AG04449 (cell line): ENCODE results near the gene DOCK1.

ENCODE experiments used
- CTCF ChIA-PET: fragments of 350-600 bp; formaldehyde crosslinking; extraction: SDS; loops from one replicate; lab custom pipeline; 2021; ENCODE audit warnings: antibody characterized with exemption; lab: Yijun Ruan, JAX
- POLR2A ChIA-PET: fragments of 400-600, 350-600 bp; formaldehyde crosslinking; extraction: SDS; loops from one replicate; lab custom pipeline; 2020; ENCODE audit warnings: antibody characterized with exemption, inconsistent platforms; lab: Yijun Ruan, JAX
- DNase-seq: peaks from one replicate; pipeline ENCODE4 v3.0.0-alpha.2; 2010; ENCODE audit warnings: low read depth, low spot score
- H3K4me3 ChIP-seq: 2 replicates; pipeline ENCODE4 v1.5.1; 2011; ENCODE audit warnings: low read depth, mild to moderate bottlenecking, control low read depth, low read length
- TF ChIP-seq, protein P1 (sequence below): IDR thresholded peaks from one replicate; pipeline ENCODE4 v1.5.1; 2011; ENCODE audit warnings: mild to moderate bottlenecking, moderate library complexity, low read length, control low read depth, inconsistent platforms; ENCODE audit not compliant: insufficient read depth; ENCODE audit errors: missing control alignments

The DOCK1 gene

DNA sequence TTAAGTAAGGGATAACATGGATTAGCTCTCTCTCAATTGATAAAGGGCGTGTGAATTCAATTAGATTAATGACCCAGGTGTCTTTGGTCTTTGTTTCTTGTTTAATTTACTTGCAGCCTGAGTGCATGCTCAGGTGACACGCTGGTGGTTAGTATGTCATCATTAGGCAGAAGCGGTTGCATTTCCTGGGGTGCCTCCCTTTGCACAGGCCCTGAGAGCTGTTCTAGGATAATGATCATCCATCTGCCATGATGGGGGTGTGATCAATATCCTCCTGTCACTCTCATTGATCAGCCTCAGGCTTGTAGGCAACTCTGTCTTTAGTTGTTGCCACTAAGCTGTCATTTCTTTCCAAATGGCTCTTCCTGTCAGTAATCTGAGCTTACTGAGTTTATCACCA, 544.3 kb downstream of the DOCK1 start:
- no peak overlapping the region for H3K4me3 ChIP-seq
- TF ChIP-seq, protein P1, sequence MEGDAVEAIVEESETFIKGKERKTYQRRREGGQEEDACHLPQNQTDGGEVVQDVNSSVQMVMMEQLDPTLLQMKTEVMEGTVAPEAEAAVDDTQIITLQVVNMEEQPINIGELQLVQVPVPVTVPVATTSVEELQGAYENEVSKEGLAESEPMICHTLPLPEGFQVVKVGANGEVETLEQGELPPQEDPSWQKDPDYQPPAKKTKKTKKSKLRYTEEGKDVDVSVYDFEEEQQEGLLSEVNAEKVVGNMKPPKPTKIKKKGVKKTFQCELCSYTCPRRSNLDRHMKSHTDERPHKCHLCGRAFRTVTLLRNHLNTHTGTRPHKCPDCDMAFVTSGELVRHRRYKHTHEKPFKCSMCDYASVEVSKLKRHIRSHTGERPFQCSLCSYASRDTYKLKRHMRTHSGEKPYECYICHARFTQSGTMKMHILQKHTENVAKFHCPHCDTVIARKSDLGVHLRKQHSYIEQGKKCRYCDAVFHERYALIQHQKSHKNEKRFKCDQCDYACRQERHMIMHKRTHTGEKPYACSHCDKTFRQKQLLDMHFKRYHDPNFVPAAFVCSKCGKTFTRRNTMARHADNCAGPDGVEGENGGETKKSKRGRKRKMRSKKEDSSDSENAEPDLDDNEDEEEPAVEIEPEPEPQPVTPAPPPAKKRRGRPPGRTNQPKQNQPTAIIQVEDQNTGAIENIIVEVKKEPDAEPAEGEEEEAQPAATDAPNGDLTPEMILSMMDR: no peak
- no peak for DNase-seq
- ChIA-PET CTCF (no interaction called here), POLR2A (no interaction called here)

DNA sequence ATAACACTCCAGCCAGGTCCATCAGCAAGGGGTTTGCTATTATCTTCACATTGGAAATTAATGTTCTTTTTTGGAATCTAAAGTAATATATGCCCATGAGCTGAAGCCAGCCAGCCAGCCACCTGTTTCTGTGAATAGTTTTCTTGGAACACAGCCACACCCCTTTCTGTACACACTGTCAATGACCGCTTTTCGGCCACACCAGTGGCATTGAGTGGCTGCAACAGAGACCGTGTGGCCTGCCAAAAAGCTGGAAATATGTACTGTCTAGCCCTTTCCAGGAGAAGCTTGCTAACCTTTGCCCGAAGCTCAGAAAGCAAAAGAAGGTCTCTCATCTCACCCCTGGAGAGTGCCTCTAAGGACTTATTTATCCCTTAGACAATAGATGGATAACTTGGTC, 545.4 kb downstream of the DOCK1 start:
- TF ChIP-seq, protein P1: no peak
- ChIA-PET POLR2A (no interaction called here), CTCF (no interaction called here)
- no peak for DNase-seq
- H3K4me3 ChIP-seq: no peak overlapping the region

DNA sequence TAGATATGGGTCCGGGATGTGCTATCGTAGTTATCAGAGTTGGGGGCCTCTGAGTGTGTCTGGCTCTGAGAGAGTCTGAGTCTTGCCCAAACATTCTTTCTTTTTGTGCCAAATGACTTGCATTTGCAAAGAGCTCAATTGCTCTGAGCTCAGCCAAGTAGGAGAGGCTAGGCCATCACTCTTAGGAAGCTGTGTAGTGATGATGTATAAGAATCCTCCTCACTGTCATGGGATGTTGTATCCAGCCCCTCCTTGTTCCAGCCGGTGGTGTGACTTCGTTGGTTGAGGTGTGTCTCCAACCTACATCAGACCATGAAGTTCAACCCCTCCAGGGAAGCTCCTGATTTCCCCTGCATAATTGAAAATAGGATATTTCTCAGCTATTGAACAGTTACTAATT, 546.4 kb downstream of the DOCK1 start:
- ChIA-PET POLR2A (no interaction called here), CTCF (no interaction called here)
- TF ChIP-seq, protein P1: no peak
- DNase-seq: no peak
- no peak overlapping the region for H3K4me3 ChIP-seq

DNA sequence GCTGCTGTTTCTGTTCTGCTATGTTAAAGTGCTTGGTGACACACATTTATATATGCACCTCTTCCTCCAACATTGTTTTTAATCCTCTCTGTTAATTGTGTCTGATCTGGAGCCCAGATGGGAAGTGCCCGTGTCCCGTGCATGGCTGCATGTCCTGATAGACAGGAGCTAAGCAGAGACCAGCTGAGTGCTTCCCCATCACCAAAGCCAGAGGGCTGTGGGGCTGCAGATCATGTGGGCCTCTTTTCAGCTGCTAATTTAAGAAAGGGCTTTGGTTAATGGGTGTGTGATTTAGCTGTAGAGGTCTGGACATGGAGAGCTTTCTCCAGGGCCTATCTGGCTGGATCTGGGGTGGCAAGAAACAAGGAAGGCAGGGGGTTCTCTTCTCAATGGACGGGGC, 547.3 kb downstream of the DOCK1 start:
- H3K4me3 ChIP-seq: no peak overlapping the region
- ChIA-PET CTCF (no interaction called here), POLR2A (no interaction called here)
- DNase-seq: no peak
- TF ChIP-seq, protein P1: no peak

DNA sequence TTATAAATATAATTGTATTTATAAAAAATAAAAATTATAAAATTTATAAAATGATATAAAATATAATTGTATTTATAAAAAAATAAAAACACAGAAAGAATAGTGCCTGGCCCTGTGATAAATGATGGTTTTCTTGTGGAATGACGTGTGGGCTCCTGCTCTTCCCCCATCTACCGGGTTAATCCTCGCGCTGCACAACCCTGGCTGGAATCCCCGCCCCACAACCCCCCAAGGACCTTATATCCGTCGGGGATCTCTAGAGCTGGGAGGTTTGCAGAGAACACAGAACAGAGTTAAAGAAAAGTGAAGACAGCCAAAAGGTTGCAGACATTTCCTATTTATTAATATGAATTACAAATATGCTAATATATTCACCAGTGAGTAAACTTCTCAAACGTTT, 548.5 kb downstream of the DOCK1 start:
- ChIA-PET CTCF (no interaction called here), POLR2A (no interaction called here)
- TF ChIP-seq, protein P1: no peak
- H3K4me3 ChIP-seq: no peak overlapping the region
- no peak for DNase-seq

DNA sequence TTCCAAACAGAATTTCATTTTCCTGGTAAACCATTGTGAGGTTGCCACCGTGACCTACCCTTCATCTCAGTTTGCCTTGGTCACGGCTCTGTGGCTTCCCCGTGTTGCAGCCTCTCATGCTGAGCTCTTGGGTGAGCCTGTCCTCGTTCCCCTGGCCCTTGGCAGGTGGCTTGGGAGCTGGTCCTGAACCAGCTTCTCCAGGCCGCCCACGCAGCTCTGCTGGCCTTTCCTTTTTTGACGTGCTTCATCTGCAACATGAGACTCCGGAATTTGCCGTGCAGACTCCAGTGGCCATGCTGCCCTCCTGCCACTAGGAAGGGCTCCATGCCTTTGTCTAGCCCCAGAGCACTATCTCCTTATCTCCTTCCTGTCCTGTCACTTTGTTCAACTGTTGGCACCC, 550.9 kb downstream of the DOCK1 start:
- no peak for DNase-seq
- TF ChIP-seq, protein P1: no peak
- ChIA-PET CTCF (no interaction called here), POLR2A (no interaction called here)
- H3K4me3 ChIP-seq: no peak overlapping the region
